ENCODE results near the gene CEP170B.

- TF ChIP-seq SNAI2 (CRISPR knock-in tag; IDR thresholded peaks at IDR 0.05) (no peak), ARNTL (CRISPR knock-in tag; IDR thresholded peaks at IDR 0.05; ENCODE audit: borderline replicate concordance, low read depth) (no peak), ZFP30 (CRISPR knock-in tag; IDR thresholded peaks at IDR 0.05) (no peak), TOX (CRISPR knock-in tag; IDR thresholded peaks at IDR 0.05; ENCODE audit: borderline replicate concordance) (no peak), OSR1 (CRISPR knock-in tag; IDR thresholded peaks at IDR 0.05) (no peak), ZFP3 (CRISPR knock-in tag; IDR thresholded peaks at IDR 0.05) (no peak), CREB5 (CRISPR knock-in tag; IDR thresholded peaks at IDR 0.05; ENCODE audit: low read depth) (no peak)
These were observed 54.9 kb downstream of the CEP170B start for GRCh38 chr14:104919993-104920315.

Measured in SK-N-SH treated with all-trans-retinoic acid at 6 μM for 48 hours (cell line).